ENCODE data around the gene ARAP3. TPM values are rescaled to one million over a fixed set of nuclear protein-coding genes. Genes with fewer than 3 reads are reported as not detected.

Gene ARAP3
- total and polyA plus RNA-seq, 2 donors (not counting 3 experiments of a cell fraction or from before 2014, with no cell fraction given): 60.6 to 136 TPM

- Histone ChIP-seq H3K4me2 (ENCODE audit: insufficient read depth, low read length) (peak overlapping the region; percentile 71), H3K4me3 (replicated peaks in 1 of 3; ENCODE audit: insufficient read depth in 1 of 3, low read depth in 1 of 3, low read length in 3 of 3) (peak overlapping the region in 2 of 3 experiments; percentile 24 to 28), H3K27me3 (ENCODE audit: control insufficient read depth in 2 of 2, insufficient read depth in 2 of 2, low read length in 2 of 2) (no peaks in the 10 kb centered on the region), H3K36me3 (ENCODE audit: control insufficient read depth in 2 of 2, extremely low read depth in 1 of 2, insufficient read depth in 2 of 2, low read length in 2 of 2) (no peaks in the 10 kb centered on the region), H2AFZ (ENCODE audit: low read depth, low read length) (peak overlapping the region; percentile 93), H3K79me2 (ENCODE audit: control insufficient read depth, insufficient read depth, low read length) (no peaks in the 10 kb centered on the region), H3K9me3 (replicated peaks; ENCODE audit: control insufficient read depth, insufficient read depth, low read length) (no peaks in the 10 kb centered on the region), H4K20me1 (replicated peaks; ENCODE audit: control insufficient read depth, extremely low read depth, insufficient read depth, low read length) (no peaks in the 10 kb centered on the region), H3K4me1 (ENCODE audit: control insufficient read depth, extremely low read depth, insufficient read depth, low read length) (peaks cover 17% of the 10 kb centered on the region), H3K27ac (ENCODE audit: insufficient read depth, low read depth, low read length) (no peak overlapping the region), H3K9ac (replicated peaks; ENCODE audit: extremely low read depth, insufficient read depth, low read length) (no peak overlapping the region), H3K9me1 (replicated peaks; ENCODE audit: control insufficient read depth, extremely low read depth, insufficient read depth, low read length) (no peaks in the 10 kb centered on the region)
- intact Hi-C loops (cut with micrococcal nuclease) (loop anchor here (1.0 to 2.0 kb wide), 7 partner anchors 10 to 453 kb away; partner anchors contain the start of gene RNF14), dilution Hi-C loops (cut with MboI; ENCODE audit: extremely low pct_ligation_motif_present, low sequenced_read_pairs) (no loop called here)
- TF ChIP-seq CTCF (IDR thresholded peaks at IDR 0.05; ENCODE audit: extremely low read depth in 1 of 2, insufficient read depth in 1 of 2, low read depth in 1 of 2, low read length in 2 of 2) (no peak), MAX (IDR thresholded peaks at IDR 0.05; ENCODE audit: insufficient read depth, insufficient read length) (no peak), FOS (IDR thresholded peaks at IDR 0.05; ENCODE audit: borderline replicate concordance, insufficient read depth, low read length) (no peak), JUN (IDR thresholded peaks at IDR 0.05; ENCODE audit: borderline replicate concordance, insufficient read depth, insufficient read length, low read depth) (no peak), EZH2 (IDR thresholded peaks at IDR 0.05; ENCODE audit: borderline replicate concordance, low read depth, low read length, severe bottlenecking) (no peak), MYC (IDR thresholded peaks at IDR 0.05; ENCODE audit: low read depth, low read length) (no peak), POLR2A (IDR thresholded peaks at IDR 0.05; ENCODE audit: low read depth, low read length) (no peak), POLR2AphosphoS5 (IDR thresholded peaks at IDR 0.05; ENCODE audit: insufficient read depth, low read depth, low read length) (no peak), GATA2 (IDR thresholded peaks at IDR 0.05; ENCODE audit: insufficient read depth, insufficient read length, low read depth, low read length) (no peak)
- POLR2A ChIA-PET: interaction anchor here (0.7 to 1.3 kb wide), 3 partner anchors 9 to 277 kb away, joined by 3 to 4 read pairs (median 3); partner anchors contain the start of gene RNF14
- no TSS peak for BruUV-seq (replicated peaks)
- DNase-seq (ENCODE audit: low read depth, low spot score) (no peak), FAIRE-seq (no peak)
- CTCF ChIA-PET: interaction anchor here (0.6 to 7.7 kb wide), 58 partner anchors 9 to 452 kb away, joined by 3 to 282 read pairs (median 5); partner anchors contain the start of genes ARAP3, DELE1, FCHSD1 and GNPDA1
These were observed 10.5 kb upstream of the ARAP3 start for GRCh38 chr5:141692533-141692888.

Measured in endothelial cell of umbilical vein (primary cell).